Stomach smooth muscle (tissue), 2 donors: ENCODE results near the gene MRPS24.

ENCODE experiments used
- H3K27ac ChIP-seq: one replicate; pipeline ENCODE4 v1.7.0; 2013; ENCODE audit warnings: mild to moderate bottlenecking, low read length, inconsistent platforms
- H3K27me3 ChIP-seq, 2 donors: one replicate each; pipeline ENCODE4 v1.7.0; 2013; ENCODE audit warnings: low read length in 2 of 2; ENCODE audit not compliant: insufficient read depth in 2 of 2, control insufficient read depth in 1 of 2
- H3K36me3 ChIP-seq, 2 donors: one replicate each; pipeline ENCODE4 v1.7.0; 2013; ENCODE audit warnings: low read length in 2 of 2; ENCODE audit not compliant: control insufficient read depth in 2 of 2, insufficient read depth in 2 of 2
- H3K4me1 ChIP-seq: one replicate; pipeline ENCODE4 v1.7.0; 2013; ENCODE audit warnings: low read length; ENCODE audit not compliant: control insufficient read depth, insufficient read depth
- H3K4me3 ChIP-seq, 2 donors: one replicate each; pipeline ENCODE4 v1.7.0; 2013; ENCODE audit warnings: low read length in 2 of 2
- H3K9ac ChIP-seq, 2 donors: one replicate each; pipeline ENCODE4 v1.7.0; 2013; ENCODE audit warnings: low read length in 2 of 2, mild to moderate bottlenecking in 1 of 2
- H3K9me3 ChIP-seq, 2 donors: one replicate each; pipeline ENCODE4 v1.7.0; 2013; ENCODE audit warnings: low read length in 2 of 2; ENCODE audit not compliant: control insufficient read depth in 2 of 2
- donor health status: healthy.
- donor health status: Pancreatic carcinoma.

Gene MRPS24

DNA sequence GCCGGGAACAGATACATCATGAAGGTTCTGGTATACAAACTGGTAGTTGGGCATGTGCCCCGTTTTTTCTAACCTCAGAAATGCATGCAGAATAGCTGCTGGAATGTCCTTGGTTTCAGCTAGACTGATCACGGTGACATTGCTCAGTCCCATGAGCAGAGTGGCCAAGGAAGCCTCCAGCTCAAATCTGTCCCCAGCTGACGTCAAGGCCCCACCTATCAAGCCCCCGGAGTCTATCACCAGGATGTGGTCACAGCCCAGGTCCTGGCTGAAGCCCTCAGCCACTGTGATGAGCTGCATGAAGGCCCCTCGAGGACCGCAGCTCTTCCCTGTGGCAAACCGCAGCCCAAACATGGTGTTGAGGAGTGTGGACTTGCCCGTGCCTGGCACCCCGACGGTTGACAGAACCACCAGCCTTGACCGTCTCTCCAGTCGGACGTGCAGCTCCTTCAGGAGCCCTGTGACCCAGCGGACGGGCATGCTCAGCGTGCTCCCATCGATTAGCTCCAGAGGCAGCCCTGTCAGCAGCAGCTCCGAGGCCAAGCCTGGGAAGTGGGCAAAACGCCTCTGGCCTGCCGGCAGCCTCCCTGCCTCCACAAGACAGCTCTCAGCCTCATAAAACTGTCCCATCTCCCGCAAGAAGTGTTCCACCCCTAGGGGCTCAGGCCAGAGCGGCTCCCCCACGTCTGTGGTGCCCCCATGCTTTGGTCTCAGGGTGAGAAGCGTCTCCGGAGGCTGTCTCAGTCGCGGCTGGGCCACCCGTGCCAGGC is 7.8 kb upstream of the MRPS24 start:
- no peak overlapping the region for H3K9ac ChIP-seq

DNA sequence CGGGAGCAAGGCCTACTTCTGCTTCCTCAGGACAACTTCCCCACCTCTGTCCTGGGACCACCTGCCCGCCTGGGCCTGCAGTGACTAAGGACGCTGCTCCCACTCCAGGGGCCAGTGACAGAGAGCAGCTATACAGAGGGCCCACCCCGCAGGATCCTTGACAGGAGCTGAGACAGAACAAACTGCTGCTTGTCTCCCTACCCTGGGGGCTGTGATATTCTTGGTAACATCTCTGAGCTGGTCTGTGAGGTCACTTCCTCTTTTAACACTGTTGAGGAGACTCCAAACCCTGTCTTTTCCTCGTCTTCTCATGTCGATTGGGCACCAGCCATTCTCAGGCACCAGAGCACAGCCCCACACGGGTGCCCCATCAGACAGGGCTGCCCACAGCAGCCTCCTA is 6.9 kb upstream of the MRPS24 start:
- H3K4me3 ChIP-seq = no peak overlapping the region
- no peaks in the 10 kb centered on the region for H3K27me3 ChIP-seq
- no peak overlapping the region for H3K9ac ChIP-seq
- peaks cover 58 to 61% of the 10 kb centered on the region in 2 donors for H3K36me3 ChIP-seq
- H3K4me1 ChIP-seq = peaks cover 15% of the 10 kb centered on the region
- no peaks in the 10 kb centered on the region for H3K9me3 ChIP-seq
- H3K27ac ChIP-seq = no peak overlapping the region

More for the DNA sequence above, 7.8 kb upstream of the MRPS24 start:
- Histone ChIP-seq H3K36me3 (peaks cover 62 to 67% of the 10 kb centered on the region in 2 donors), H3K27ac (no peak overlapping the region), H3K27me3 (no peaks in the 10 kb centered on the region), H3K4me3 (no peak overlapping the region), H3K9me3 (no peaks in the 10 kb centered on the region), H3K4me1 (peaks cover 12% of the 10 kb centered on the region)

DNA sequence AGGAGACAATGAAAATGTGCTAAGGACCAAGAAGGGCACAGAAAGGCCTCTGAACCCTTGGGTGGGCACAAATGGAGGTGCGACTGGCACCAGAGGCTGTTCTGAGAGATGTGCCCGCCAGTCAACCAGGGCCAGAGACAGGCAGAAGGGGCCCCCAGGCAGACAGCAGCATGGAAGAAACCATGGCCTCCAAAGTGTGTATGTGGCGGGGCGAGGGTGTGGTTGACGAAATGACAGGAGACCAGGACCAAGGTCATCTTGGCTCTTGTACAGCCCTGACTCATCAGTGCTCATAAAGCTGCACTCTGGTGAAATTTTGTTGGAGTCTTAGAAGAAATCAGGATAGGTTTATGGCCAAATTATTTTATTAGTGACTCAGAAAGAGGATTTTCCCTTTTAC is 4.0 kb upstream of the MRPS24 start:
- H3K4me3 ChIP-seq = no peak overlapping the region

DNA sequence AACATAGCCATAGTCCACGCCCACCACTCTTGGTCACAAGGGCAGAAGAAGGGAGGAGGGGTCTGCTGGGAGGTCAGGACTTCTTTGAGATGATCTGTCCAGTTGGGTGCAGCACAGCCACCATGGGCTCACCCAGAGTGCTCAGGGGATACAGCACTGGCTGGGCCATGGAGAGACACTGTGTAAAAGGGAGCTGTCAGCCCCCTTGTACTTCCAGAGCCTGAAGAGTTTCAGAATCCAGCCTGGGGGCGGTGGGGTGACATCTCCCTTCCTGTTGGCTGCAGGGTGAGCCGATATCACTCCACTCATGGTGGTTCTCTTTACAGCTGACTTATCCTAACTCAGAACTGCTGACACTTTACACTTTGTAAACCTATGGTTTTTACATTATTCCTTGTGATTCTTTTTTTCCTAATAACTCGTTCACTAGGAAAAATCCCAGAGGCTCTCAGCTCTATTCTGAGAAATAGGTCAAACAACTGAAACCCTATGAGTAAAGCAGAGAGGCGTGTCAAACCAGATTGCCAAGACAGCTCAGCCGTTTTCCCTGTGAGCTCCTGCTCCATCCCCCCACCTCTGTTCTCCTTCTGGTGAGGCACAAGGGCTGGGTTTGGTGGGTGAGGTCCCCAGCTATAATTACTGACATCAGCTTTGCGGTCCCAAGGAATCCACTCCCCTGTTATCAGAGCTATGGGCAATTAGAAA is 3.2 kb upstream of the MRPS24 start:
- no peaks in the 10 kb centered on the region for H3K27me3 ChIP-seq
- peaks cover 27% of the 10 kb centered on the region for H3K4me1 ChIP-seq

More for the DNA sequence above, 4.0 kb upstream of the MRPS24 start:
- Histone ChIP-seq H3K27ac (peak overlapping the region; percentile 18), H3K27me3 (no peaks in the 10 kb centered on the region), H3K4me1 (peaks cover 24% of the 10 kb centered on the region), H3K9ac (no peak overlapping the region), H3K36me3 (peaks cover 38% of the 10 kb centered on the region in 2 donors), H3K9me3 (no peaks in the 10 kb centered on the region)

DNA sequence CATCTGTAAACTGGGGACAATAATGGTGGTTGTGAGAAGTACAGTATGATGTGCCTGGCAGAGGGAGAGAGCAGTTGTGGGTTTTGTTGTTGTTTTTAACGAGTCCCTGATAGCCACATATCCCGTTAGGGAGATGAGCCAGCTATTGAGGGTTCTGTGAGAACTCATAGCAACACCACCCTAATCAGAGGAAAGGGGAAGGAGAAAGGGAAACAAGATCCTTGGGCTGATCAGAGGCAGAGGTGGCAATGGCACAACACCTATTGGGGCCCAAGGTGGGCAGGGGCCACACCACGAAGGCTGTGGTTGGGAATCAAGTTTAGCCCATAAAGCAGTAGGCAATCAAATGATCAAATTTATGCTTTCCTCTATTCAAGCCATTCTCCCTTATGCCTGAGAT is 1.7 kb upstream of the MRPS24 start:
- H3K4me3 ChIP-seq = no peak overlapping the region
- peaks cover 20% of the 10 kb centered on the region in 2 donors for H3K36me3 ChIP-seq
- H3K4me1 ChIP-seq = peaks cover 27% of the 10 kb centered on the region
- H3K27ac ChIP-seq = no peak overlapping the region
- no peaks in the 10 kb centered on the region for H3K9me3 ChIP-seq
- H3K27me3 ChIP-seq = no peaks in the 10 kb centered on the region
- H3K9ac ChIP-seq = no peak overlapping the region

More for the DNA sequence above, 3.2 kb upstream of the MRPS24 start:
- Histone ChIP-seq H3K9ac (no peak overlapping the region), H3K9me3 (no peaks in the 10 kb centered on the region), H3K36me3 (peaks cover 30 to 31% of the 10 kb centered on the region in 2 donors), H3K4me3 (no peak overlapping the region), H3K27ac (peak overlapping the region; percentile 18)

DNA sequence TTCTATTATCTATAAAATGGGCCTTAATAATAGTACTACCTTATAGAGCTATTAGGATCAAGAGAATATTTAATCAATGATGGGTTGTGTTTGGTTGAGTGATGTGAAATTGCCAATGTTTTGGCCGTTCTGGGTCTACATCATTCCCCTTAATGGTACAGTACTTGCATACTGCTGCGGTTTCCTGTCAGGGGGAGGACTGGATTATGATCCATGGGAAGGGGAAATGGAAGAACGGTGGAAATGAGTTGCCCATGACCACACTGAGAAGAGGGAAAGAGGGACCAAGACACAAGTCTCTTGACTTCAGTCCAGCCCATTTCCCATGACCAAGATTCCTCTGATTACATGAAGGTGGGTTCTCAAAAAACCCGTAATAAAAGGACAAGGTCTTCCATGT is 999 bp upstream of the MRPS24 start:
- peaks cover 27% of the 10 kb centered on the region for H3K4me1 ChIP-seq
- no peaks in the 10 kb centered on the region for H3K9me3 ChIP-seq
- no peak overlapping the region for H3K4me3 ChIP-seq
- H3K27ac ChIP-seq = peak overlapping the region; percentile 88
- H3K36me3 ChIP-seq = peaks cover 15 to 16% of the 10 kb centered on the region in 2 donors
- no peaks in the 10 kb centered on the region for H3K27me3 ChIP-seq
- peak overlapping the region in 1 of 2 donors; percentile 86 for H3K9ac ChIP-seq

DNA sequence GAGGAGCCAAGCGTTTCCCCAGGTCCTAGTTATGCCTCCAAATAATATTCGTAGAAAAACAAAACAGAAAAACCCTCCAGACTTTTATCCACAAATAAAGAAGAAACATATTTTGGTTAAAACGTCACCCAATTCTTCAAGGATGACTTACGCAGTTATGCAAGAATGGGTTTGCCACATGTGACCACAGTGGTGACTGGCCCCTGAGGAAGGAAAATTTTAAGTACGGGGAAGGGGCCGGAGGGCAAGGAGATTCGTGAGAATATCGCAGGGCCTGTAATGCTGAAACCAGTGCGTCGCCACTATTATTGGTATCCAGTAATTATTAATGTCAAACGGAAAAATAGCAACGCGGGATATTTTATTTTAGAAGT is 537 bp upstream of the MRPS24 start:
- Histone ChIP-seq H3K4me1 (peaks cover 27% of the 10 kb centered on the region), H3K36me3 (peaks cover 13 to 15% of the 10 kb centered on the region in 2 donors), H3K9me3 (no peaks in the 10 kb centered on the region), H3K9ac (peak overlapping the region; percentile 84 to 86), H3K27me3 (no peaks in the 10 kb centered on the region), H3K27ac (peak overlapping the region; percentile 88), H3K4me3 (peak overlapping the region; percentile 86 to 91)

DNA sequence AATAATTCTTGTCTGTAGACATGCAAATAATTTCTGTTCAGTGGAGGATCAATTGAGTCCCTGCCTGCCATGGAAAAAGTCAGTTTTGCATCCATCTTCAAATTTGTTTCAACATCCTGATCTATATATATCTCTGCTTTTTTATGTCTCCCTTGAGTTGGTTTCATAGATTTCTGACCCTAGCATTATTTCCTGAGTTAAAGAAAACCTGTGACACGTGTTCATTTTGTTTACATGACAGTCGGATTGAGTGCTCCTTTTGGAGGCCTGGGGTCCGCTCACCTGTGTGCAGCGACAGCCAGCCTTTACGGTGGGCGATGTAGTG is 674 bp downstream of the MRPS24 start:
- peaks cover 27% of the 10 kb centered on the region for H3K4me1 ChIP-seq
- H3K9me3 ChIP-seq = no peaks in the 10 kb centered on the region
- H3K4me3 ChIP-seq = peak overlapping the region; percentile 86 to 91
- no peak overlapping the region for H3K27ac ChIP-seq
- peaks cover 10% of the 10 kb centered on the region in 2 donors for H3K36me3 ChIP-seq
- peak overlapping the region; percentile 48 to 71 for H3K9ac ChIP-seq
- H3K27me3 ChIP-seq = no peaks in the 10 kb centered on the region

DNA sequence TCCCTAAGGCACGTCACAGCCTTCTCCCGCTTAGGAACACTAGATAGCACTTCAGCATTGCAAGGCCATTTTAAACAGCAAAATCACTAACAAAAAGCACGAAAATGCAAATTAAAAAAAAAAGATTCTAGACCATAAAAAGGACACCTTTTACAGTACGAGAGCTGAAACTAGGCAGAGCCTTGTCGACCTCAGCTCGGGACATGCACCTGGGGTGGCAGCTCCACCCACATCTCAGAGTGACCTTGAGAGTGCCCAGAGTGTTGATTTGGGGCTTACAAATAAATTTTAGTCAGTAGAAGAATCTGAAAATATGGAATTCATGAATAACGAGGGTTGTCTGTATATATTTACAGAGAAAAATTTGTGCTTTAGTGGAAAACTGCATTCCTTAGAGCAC is 1.1 kb downstream of the MRPS24 start:
- no peaks in the 10 kb centered on the region for H3K27me3 ChIP-seq
- H3K27ac ChIP-seq = no peak overlapping the region
- H3K9ac ChIP-seq = peak overlapping the region in 1 of 2 donors; percentile 71
- H3K9me3 ChIP-seq = no peaks in the 10 kb centered on the region
- peaks cover 10% of the 10 kb centered on the region in 2 donors for H3K36me3 ChIP-seq
- H3K4me3 ChIP-seq = peak overlapping the region; percentile 86 to 91
- peaks cover 25% of the 10 kb centered on the region for H3K4me1 ChIP-seq

DNA sequence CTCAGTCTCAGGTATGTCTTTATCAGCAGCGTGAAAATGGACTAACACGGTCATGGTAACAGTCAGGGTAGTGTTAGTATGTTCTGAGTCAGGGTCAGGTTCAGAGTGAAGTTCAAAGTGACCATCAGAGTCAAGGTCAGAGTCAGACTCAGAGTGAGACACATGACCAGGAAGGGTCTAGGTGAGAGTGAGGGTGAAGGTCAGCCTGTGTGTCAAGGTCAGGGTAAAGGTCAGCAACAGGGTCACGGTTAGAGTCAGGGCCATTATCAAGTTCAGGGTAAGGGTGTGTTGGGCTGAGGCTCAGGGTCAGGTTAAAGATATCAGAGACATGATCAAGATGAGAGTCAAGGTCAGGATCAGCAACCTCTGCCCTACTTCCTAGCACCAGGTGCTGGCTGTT is 4.0 kb downstream of the MRPS24 start:
- peaks cover 10% of the 10 kb centered on the region in 2 donors for H3K36me3 ChIP-seq
- H3K4me1 ChIP-seq = peaks cover 12% of the 10 kb centered on the region
- no peak overlapping the region for H3K4me3 ChIP-seq
- no peaks in the 10 kb centered on the region for H3K27me3 ChIP-seq
- no peak overlapping the region for H3K27ac ChIP-seq
- H3K9me3 ChIP-seq = no peaks in the 10 kb centered on the region
- no peak overlapping the region for H3K9ac ChIP-seq

DNA sequence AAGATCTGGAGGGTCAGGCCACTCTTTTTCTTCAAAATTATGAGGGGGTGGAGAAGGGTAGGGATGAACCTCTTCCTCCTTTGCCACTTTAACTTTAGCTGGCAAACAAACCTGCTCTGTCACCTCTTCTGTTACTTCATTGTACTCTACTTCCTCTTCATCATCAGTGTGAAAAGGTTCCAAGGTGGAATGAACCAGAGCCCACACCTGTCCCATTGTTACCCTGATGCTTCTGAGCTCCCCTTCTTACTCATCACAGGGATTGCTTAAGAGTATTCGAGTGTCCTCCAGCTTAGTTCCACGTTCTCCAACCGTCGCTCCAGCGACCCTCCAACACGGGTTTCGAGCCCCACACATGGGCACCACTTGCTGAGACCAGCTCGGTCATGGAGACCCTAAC is 5.2 kb downstream of the MRPS24 start:
- Histone ChIP-seq H3K36me3 (peaks cover 10% of the 10 kb centered on the region in 2 donors), H3K27ac (no peak overlapping the region), H3K4me3 (no peak overlapping the region), H3K27me3 (no peaks in the 10 kb centered on the region), H3K9ac (no peak overlapping the region), H3K9me3 (no peaks in the 10 kb centered on the region), H3K4me1 (peaks cover 9% of the 10 kb centered on the region)
